ENCODE data around the gene ERAS. TPM values are rescaled to one million over a fixed set of nuclear protein-coding genes. Genes with fewer than 3 reads are reported as not detected.

ERAS gene
- total RNA-seq, 1 experiment from 2014 or later, result not detected

GRCh38 chrX:48813644-48814043 lies 12.7 kb upstream of the ERAS start:
- CTCF ChIA-PET, result no interaction called here
- Histone ChIP-seq H3K9ac (ENCODE audit: low read length) (no peak overlapping the region), H3K9me3 (ENCODE audit: low read length) (no peaks in the 10 kb centered on the region), H3K27ac (ENCODE audit: low read length) (no peak overlapping the region), H3K36me3 (ENCODE audit: low read depth, low read length) (no peaks in the 10 kb centered on the region), H2AFZ (ENCODE audit: low read length) (no peak overlapping the region), H3K79me2 (ENCODE audit: low read length) (no peaks in the 10 kb centered on the region), H3K4me1 (ENCODE audit: insufficient read depth, low read length) (no peaks in the 10 kb centered on the region), H3K9me2 (replicated peaks; ENCODE audit: low read length) (no peaks in the 10 kb centered on the region), H3K4me2 (ENCODE audit: low read length) (no peak overlapping the region), H4K20me1 (ENCODE audit: low read length) (no peaks in the 10 kb centered on the region), H3F3A (ENCODE audit: low read length, unreplicated experiment) (no peaks in the 10 kb centered on the region), H3K27me3 (ENCODE audit: low read length) (no peaks in the 10 kb centered on the region), H3K4me3 (ENCODE audit: low read length) (no peak overlapping the region)
- ATAC-seq (no peak), DNase-seq (no peak)
- intact Hi-C loops (cut with micrococcal nuclease), result no loop called here
- TF ChIP-seq EZH2phosphoT487 (IDR thresholded peaks at IDR 0.05; ENCODE audit: borderline replicate concordance, low read length) (no peak), EZH2 (IDR thresholded peaks at IDR 0.05; ENCODE audit: low read length, unreplicated experiment) (no peak), CTCF (conservative IDR thresholded peaks at IDR 0.05; ENCODE audit: low read depth, low read length) (no peak)
- BruUV-seq (replicated peaks), result no TSS peak
- POLR2A ChIA-PET (ENCODE audit: unreplicated experiment), result no interaction called here

- ATAC-seq (no peak), DNase-seq (no peak)
- no peaks in the 10 kb centered on the region for H3K27me3 ChIP-seq (ENCODE audit: low read length)
- no peaks in the 10 kb centered on the region for H3K36me3 ChIP-seq (ENCODE audit: low read depth, low read length)
- intact Hi-C loops (cut with micrococcal nuclease), result no loop called here
- H4K20me1 ChIP-seq (ENCODE audit: low read length), result no peaks in the 10 kb centered on the region
- no peaks in the 10 kb centered on the region for H3K4me1 ChIP-seq (ENCODE audit: insufficient read depth, low read length)
- no peak overlapping the region for H3K4me3 ChIP-seq (ENCODE audit: low read length)
- no TSS peak for BruUV-seq (replicated peaks)
- no peaks in the 10 kb centered on the region for H3F3A ChIP-seq (ENCODE audit: low read length, unreplicated experiment)
- H3K27ac ChIP-seq (ENCODE audit: low read length), result no peak overlapping the region
- no peak overlapping the region for H3K4me2 ChIP-seq (ENCODE audit: low read length)
- H3K79me2 ChIP-seq (ENCODE audit: low read length), result no peaks in the 10 kb centered on the region
- no peak overlapping the region for H3K9ac ChIP-seq (ENCODE audit: low read length)
- TF ChIP-seq EZH2phosphoT487 (IDR thresholded peaks at IDR 0.05; ENCODE audit: borderline replicate concordance, low read length), result no peak
- TF ChIP-seq CTCF (conservative IDR thresholded peaks at IDR 0.05; ENCODE audit: low read depth, low read length), result no peak
- TF ChIP-seq EZH2 (IDR thresholded peaks at IDR 0.05; ENCODE audit: low read length, unreplicated experiment), result no peak
- ChIA-PET CTCF (no interaction called here), POLR2A (ENCODE audit: unreplicated experiment) (no interaction called here)
- no peak overlapping the region for H2AFZ ChIP-seq (ENCODE audit: low read length)
- no peaks in the 10 kb centered on the region for H3K9me3 ChIP-seq (ENCODE audit: low read length)
- H3K9me2 ChIP-seq (replicated peaks; ENCODE audit: low read length), result no peaks in the 10 kb centered on the region
Observed at GRCh38 chrX:48814722-48815121, 11.6 kb upstream of the ERAS start.

GRCh38 chrX:48815266-48815665 lies 11.0 kb upstream of the ERAS start:
- H3K79me2 ChIP-seq (ENCODE audit: low read length), result no peaks in the 10 kb centered on the region
- POLR2A ChIA-PET (ENCODE audit: unreplicated experiment), result no interaction called here
- ATAC-seq (no peak), DNase-seq (no peak)
- no peak overlapping the region for H3K4me3 ChIP-seq (ENCODE audit: low read length)
- H2AFZ ChIP-seq (ENCODE audit: low read length), result no peak overlapping the region
- H3K27ac ChIP-seq (ENCODE audit: low read length), result no peak overlapping the region
- no TSS peak for BruUV-seq (replicated peaks)
- intact Hi-C loops (cut with micrococcal nuclease), result no loop called here
- no peak overlapping the region for H3K9ac ChIP-seq (ENCODE audit: low read length)
- H3F3A ChIP-seq (ENCODE audit: low read length, unreplicated experiment), result no peaks in the 10 kb centered on the region
- H3K9me3 ChIP-seq (ENCODE audit: low read length), result no peaks in the 10 kb centered on the region
- no peaks in the 10 kb centered on the region for H3K27me3 ChIP-seq (ENCODE audit: low read length)
- no peaks in the 10 kb centered on the region for H3K36me3 ChIP-seq (ENCODE audit: low read depth, low read length)
- no peaks in the 10 kb centered on the region for H3K9me2 ChIP-seq (replicated peaks; ENCODE audit: low read length)
- H3K4me1 ChIP-seq (ENCODE audit: insufficient read depth, low read length), result no peaks in the 10 kb centered on the region
- H4K20me1 ChIP-seq (ENCODE audit: low read length), result no peaks in the 10 kb centered on the region
- no peak overlapping the region for H3K4me2 ChIP-seq (ENCODE audit: low read length)
- TF ChIP-seq EZH2 (IDR thresholded peaks at IDR 0.05; ENCODE audit: low read length, unreplicated experiment) (no peak), EZH2phosphoT487 (IDR thresholded peaks at IDR 0.05; ENCODE audit: borderline replicate concordance, low read length) (no peak), CTCF (conservative IDR thresholded peaks at IDR 0.05; ENCODE audit: low read depth, low read length) (no peak)
- CTCF ChIA-PET, result no interaction called here
